Activated naive CD4-positive, alpha-beta T cell treated with anti-CD3 and anti-CD28 coated beads for 36 hours (primary cell): ENCODE results near the gene NKAP. TPM values are rescaled to one million over a fixed set of nuclear protein-coding genes. Genes with fewer than 3 reads are reported as not detected.
"Not testable (repeated sequence)": the region's sequence is repeated elsewhere in the genome, so short reads cannot be mapped to it uniquely, and the experiment has no call there.

Experiments
- CTCF ChIA-PET: fragments of 350-600 bp; sonication (Branson Sonifier 250); formaldehyde crosslinking; loops from one replicate; lab custom pipeline; 2021; ENCODE audit warnings: antibody characterized with exemption; lab: Charles Lee
- DNase-seq: peaks from one replicate; pipeline ENCODE4 v3.0.0-alpha.2; 2020
- H3K27ac Mint-ChIP-seq: one replicate; pipeline ENCODE4 v1.8.0; 2021; ENCODE audit warnings: mild to moderate bottlenecking, mixed read lengths
- H3K27me3 Mint-ChIP-seq: one replicate; pipeline ENCODE4 v1.8.0; 2021; ENCODE audit warnings: low read depth, mixed read lengths
- H3K36me3 Mint-ChIP-seq: one replicate; pipeline ENCODE4 v1.8.0; 2021; ENCODE audit warnings: low read depth, mixed read lengths
- H3K4me1 Mint-ChIP-seq: one replicate; pipeline ENCODE4 v1.8.0; 2021; ENCODE audit warnings: low read depth, mixed read lengths
- H3K4me3 Mint-ChIP-seq: one replicate; pipeline ENCODE4 v1.8.0; 2021; ENCODE audit warnings: mild to moderate bottlenecking, moderate library complexity, mixed read lengths
- H3K9me3 Mint-ChIP-seq: one replicate; pipeline ENCODE4 v1.8.0; 2021; ENCODE audit warnings: mixed read lengths
- intact Hi-C: fragments of 100-400 bp; cut with micrococcal nuclease; formaldehyde crosslinking; loops from one replicate; pipeline ENCODE4 v1.15.1; 2023
- total RNA-seq, 2 experiments: library from RNA; stranded (reverse); gene quantifications; one replicate each; pipeline ENCODE4 v1.2.3, GENCODE V29; 2021

The NKAP gene
- total RNA-seq, 2 experiments from 2014 or later: 12.3 to 12.7 TPM

DNA sequence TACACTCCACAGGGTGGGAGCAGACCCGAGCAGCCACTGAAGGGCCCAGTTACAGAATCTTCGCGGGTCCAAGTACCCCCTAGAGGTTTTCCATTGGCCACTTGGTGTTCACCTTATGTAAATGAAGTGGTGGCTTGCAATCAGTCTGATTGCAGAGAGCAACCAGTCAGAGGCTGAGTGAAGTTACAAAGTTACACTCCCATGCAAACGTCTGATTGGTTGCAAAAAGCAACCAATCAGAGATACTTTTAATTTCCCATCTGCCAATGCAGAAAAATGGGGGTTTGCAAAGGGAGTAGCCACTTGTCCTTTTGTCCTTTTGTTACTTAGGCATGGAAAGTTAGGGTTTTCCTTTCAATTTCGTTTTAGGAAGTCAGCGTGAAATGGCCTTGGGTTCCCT lies 27.0 kb upstream of the NKAP start:
- no peaks in the 10 kb centered on the region for H3K27me3 Mint-ChIP-seq
- CTCF ChIA-PET: no interaction called here
- no peak for DNase-seq
- H3K9me3 Mint-ChIP-seq: no peaks in the 10 kb centered on the region
- intact Hi-C loops: no loop called here
- no peak overlapping the region for H3K4me3 Mint-ChIP-seq
- no peaks in the 10 kb centered on the region for H3K4me1 Mint-ChIP-seq
- H3K27ac Mint-ChIP-seq: no peak overlapping the region
- no peaks in the 10 kb centered on the region for H3K36me3 Mint-ChIP-seq

DNA sequence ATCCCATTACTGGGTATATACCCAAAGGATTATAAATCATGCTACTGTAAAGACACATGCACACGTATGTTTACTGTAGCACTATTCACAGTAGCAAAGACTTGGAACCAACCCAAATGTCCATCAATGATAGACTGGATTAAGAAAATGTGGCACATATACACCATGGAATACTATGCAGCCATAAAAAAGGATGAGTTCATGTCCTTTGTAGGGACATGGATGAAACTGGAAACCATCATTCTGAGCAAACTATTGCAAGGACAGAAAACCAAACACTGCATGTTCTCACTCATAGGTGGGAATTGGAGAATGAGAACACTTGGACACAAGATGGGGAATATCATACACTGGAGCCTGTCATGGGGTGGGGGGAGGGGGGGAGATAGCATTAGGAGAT lies 23.3 kb upstream of the NKAP start:
- H3K27ac Mint-ChIP-seq, intact Hi-C loops, CTCF ChIA-PET, H3K36me3 Mint-ChIP-seq, H3K4me3 Mint-ChIP-seq, DNase-seq, H3K4me1 Mint-ChIP-seq, H3K9me3 Mint-ChIP-seq, H3K27me3 Mint-ChIP-seq: not testable (repeated sequence)

DNA sequence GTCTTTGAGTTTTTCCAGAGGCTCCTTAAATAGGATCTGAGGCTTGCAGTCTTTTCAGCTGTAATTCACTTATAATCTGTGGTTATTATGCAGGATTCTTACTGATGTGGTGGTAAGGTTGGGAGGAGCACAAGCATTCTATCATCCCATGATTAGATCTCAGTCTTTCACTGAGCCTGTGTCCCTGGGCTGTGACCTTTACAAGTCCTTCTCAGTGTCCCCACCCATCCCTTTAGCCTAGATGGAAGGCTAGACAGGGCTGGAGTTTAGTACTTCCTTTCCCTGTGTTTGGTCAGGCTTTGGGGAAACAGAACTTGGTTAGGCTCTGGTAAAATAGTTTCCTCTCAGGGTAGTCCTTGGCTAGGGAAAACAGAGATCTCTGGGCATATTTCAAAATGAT lies 17.1 kb upstream of the NKAP start:
- Mint-ChIP-seq H3K4me1 (peaks cover 6% of the 10 kb centered on the region), H3K4me3 (no peak overlapping the region), H3K36me3 (no peaks in the 10 kb centered on the region), H3K27ac (no peak overlapping the region), H3K27me3 (peaks cover 17% of the 10 kb centered on the region), H3K9me3 (no peaks in the 10 kb centered on the region)
- CTCF ChIA-PET: no interaction called here
- no peak for DNase-seq
- intact Hi-C loops: no loop called here

DNA sequence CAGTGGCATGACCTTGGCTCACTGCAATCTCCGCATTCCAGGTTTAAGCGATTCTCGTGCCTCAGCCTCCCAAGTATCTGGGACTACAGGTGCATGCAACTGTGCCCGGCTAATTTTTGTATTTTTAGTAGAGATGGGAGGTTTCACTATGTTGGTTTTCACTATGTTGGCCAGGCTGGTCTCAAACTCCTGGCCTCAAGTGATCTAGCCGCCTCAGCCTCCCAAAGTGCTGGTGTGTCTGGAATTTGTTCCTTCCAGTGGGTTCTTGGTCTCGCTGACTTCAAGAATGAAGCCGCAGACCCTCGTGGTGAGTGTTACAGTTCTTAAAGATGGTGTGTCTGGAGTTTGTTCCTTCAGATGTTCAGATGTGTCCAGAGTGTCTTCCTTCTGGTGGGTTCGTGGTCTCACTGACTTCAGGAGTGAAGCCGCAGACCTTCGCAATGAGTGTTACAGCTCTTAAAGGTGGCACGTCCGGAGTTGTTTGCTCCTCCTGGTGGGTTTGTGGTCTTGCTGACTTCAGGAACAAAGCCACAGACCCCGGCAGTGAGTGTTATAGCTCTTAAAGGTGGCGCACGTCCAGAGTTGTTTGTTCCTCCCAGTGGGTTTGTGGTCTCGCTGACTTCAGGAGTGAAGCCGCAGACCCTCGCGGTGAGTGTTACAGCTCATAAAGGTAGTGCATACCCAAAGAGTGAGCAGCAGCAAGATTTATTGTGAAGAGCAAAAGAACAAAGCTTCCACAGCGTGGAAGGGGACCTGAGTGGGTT lies 12.4 kb upstream of the NKAP start:
- H3K27ac Mint-ChIP-seq, intact Hi-C loops, H3K9me3 Mint-ChIP-seq, H3K4me1 Mint-ChIP-seq, CTCF ChIA-PET, H3K36me3 Mint-ChIP-seq, H3K4me3 Mint-ChIP-seq: not testable (repeated sequence)
- peak; percentile 17 for DNase-seq
- peaks cover 12% of the 10 kb centered on the region for H3K27me3 Mint-ChIP-seq

DNA sequence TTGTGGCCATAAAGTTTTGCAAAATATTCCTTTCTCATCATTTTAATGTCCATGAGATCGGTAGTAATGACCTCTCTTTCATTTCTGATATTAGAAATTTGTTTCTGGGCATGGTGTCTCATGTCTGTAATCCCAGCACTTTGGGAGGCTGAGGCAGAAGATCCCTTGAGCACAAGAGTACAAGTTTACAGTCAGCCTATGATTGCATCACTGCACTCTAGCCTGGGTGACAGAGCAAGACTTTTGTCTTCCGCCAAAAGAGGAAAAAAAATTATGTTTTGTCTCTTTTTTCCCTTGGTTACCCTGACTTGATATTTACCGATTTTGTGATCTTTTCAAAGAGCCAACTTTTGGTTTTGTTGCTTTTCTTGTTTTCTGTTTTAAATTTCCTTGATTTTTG lies 10.8 kb upstream of the NKAP start:
- no peak overlapping the region for H3K27ac Mint-ChIP-seq
- H3K4me1 Mint-ChIP-seq: peaks cover 6% of the 10 kb centered on the region
- H3K4me3 Mint-ChIP-seq: no peak overlapping the region
- DNase-seq: no peak
- no peaks in the 10 kb centered on the region for H3K36me3 Mint-ChIP-seq
- intact Hi-C loops: no loop called here
- no peaks in the 10 kb centered on the region for H3K9me3 Mint-ChIP-seq
- CTCF ChIA-PET: no interaction called here
- peaks cover 7% of the 10 kb centered on the region for H3K27me3 Mint-ChIP-seq

DNA sequence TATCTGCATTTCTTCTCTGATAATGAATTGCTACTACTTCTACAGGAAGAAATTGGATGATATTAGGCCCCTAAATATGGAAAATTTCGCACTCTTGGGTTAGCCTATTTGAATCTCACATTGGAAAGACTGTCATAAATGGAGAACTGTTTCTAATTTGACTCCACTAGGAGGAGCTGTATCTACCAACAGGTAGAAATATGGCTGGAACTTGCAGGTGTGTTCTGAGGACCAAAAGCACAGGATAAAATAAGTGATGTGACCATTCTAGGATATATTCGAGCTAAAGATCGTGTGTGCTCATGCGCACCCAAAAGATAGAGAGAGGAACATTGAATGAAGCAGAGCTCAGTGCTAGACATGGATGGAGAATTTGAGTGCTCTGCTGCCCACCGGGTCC lies 4.8 kb upstream of the NKAP start:
- peaks cover 6% of the 10 kb centered on the region for H3K4me1 Mint-ChIP-seq
- no peaks in the 10 kb centered on the region for H3K27me3 Mint-ChIP-seq
- no peak overlapping the region for H3K4me3 Mint-ChIP-seq
- no peaks in the 10 kb centered on the region for H3K9me3 Mint-ChIP-seq
- H3K36me3 Mint-ChIP-seq: no peaks in the 10 kb centered on the region
- no peak for DNase-seq
- no peak overlapping the region for H3K27ac Mint-ChIP-seq
- intact Hi-C loops: no loop called here
- CTCF ChIA-PET: interaction anchor here (0.6 kb wide), 1 partner anchor 60 kb away, joined by 3 read pairs; no protein-coding TSS in a partner anchor

DNA sequence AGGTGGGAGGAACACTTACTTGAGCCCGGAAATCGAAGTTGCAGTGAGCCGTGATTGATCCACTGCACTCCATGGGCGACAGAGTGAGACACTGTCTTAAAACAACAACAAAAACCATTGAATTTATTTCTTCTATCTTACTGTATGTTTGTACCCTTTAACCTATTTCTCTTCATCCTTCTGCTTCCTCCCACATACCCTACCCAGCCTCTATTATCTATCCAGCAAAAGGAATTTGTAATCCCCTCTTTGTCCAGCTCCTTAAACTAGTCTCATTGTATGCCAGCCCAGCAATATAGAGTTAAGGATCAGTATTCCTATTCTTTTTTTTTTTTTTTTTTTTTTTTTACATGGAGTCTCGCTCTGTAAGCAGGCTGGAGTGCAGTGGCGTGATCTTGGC lies 1.9 kb upstream of the NKAP start:
- no peaks in the 10 kb centered on the region for H3K9me3 Mint-ChIP-seq
- H3K4me1 Mint-ChIP-seq: peaks cover 22% of the 10 kb centered on the region
- no peaks in the 10 kb centered on the region for H3K27me3 Mint-ChIP-seq
- no peak for DNase-seq
- H3K4me3 Mint-ChIP-seq: no peak overlapping the region
- H3K27ac Mint-ChIP-seq: no peak overlapping the region
- intact Hi-C loops: no loop called here
- H3K36me3 Mint-ChIP-seq: no peaks in the 10 kb centered on the region
- CTCF ChIA-PET: no interaction called here

DNA sequence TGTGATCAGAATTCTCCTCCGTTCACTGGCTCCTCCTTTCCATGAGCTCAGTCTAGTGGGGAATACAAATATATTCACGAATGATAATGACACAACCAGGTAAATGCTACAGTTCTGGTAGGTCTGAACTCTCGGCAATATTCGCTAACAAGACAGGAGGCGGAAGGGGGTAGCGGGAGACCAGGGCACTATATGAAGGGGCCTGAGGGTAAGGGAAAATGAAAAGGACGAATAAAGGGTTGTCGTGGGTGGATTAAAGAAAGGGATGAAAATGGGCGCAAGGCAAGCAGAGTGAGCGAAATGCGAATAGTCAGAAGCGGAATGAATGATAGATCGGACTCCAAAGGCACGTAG lies 743 bp downstream of the NKAP start:
- Mint-ChIP-seq H3K4me3 (peak overlapping the region; percentile 98), H3K9me3 (no peaks in the 10 kb centered on the region), H3K27ac (peak overlapping the region; percentile 95), H3K4me1 (peaks cover 23% of the 10 kb centered on the region), H3K36me3 (no peaks in the 10 kb centered on the region), H3K27me3 (no peaks in the 10 kb centered on the region)
- DNase-seq: no peak
- intact Hi-C loops: loop anchor here (1.0 to 5.0 kb wide), 8 partner anchors 72 to 659 kb away; partner anchors contain the start of genes MCTS1, NDUFA1, RNF113A and RPL39
- CTCF ChIA-PET: no interaction called here

DNA sequence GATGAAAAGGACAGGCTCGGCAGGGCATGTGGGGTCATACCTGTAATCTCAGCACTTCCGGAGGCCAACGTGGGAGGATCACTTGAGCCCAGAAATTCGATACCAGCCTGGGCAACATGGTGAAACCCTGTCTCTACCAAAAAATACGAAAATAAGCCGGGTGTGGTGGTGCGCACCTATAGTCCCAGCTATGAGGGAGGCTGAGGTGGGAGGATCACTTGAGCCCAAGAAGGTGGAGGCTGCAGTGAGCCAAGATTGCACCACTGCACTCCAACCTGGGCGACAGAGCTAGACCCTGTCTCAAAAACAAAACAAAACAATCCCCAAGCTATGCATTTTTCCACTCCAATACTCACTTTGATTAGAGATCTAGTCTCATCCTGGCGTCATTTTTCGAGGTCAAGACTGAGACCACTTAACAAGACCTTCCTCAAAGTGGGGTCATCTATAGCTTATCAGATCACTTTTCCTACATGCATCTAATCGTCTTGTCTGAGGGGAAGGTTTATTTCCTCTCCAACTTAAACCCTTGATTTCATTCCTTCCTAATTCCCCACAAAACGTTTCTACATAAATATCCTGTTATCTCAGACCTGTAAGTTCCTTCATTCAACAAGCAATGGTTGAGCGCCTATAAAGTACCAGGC lies 1.3 kb downstream of the NKAP start:
- intact Hi-C loops: loop anchor here (2.0 to 5.0 kb wide), 2 partner anchors 473 to 660 kb away; partner anchors contain the start of genes MCTS1 and SLC25A5
- peaks cover 23% of the 10 kb centered on the region for H3K4me1 Mint-ChIP-seq
- DNase-seq: no peak
- peak overlapping the region; percentile 95 for H3K27ac Mint-ChIP-seq
- H3K4me3 Mint-ChIP-seq: peak overlapping the region; percentile 98
- H3K27me3 Mint-ChIP-seq: no peaks in the 10 kb centered on the region
- CTCF ChIA-PET: interaction anchor here (0.6 kb wide), 1 partner anchor 55 kb away, joined by 4 read pairs; no protein-coding TSS in a partner anchor
- H3K36me3 Mint-ChIP-seq: no peaks in the 10 kb centered on the region
- no peaks in the 10 kb centered on the region for H3K9me3 Mint-ChIP-seq

DNA sequence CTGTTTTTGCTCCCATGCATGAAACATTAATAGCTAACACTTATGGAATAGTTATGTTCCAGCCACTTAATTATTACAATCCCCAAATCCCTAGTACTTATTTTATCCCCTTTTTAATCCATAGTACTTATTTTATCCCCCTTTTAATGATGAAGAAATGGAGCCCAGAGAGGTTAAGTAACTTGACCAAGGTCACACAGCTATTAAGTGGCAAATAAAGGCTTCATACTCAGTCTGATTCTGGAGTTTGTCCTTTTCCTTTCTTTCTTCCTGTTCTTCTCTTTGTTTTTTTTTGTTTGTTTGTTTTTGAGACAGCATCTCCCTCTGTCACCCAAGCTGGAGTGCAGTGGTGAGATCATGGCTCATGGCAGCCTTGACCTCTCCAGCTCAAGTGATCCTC lies 2.2 kb downstream of the NKAP start:
- CTCF ChIA-PET: interaction anchor here (0.8 kb wide), 1 partner anchor 152 kb away, joined by 3 read pairs; no protein-coding TSS in a partner anchor
- H3K27ac Mint-ChIP-seq: no peak overlapping the region
- H3K36me3 Mint-ChIP-seq: peaks cover 4% of the 10 kb centered on the region

DNA sequence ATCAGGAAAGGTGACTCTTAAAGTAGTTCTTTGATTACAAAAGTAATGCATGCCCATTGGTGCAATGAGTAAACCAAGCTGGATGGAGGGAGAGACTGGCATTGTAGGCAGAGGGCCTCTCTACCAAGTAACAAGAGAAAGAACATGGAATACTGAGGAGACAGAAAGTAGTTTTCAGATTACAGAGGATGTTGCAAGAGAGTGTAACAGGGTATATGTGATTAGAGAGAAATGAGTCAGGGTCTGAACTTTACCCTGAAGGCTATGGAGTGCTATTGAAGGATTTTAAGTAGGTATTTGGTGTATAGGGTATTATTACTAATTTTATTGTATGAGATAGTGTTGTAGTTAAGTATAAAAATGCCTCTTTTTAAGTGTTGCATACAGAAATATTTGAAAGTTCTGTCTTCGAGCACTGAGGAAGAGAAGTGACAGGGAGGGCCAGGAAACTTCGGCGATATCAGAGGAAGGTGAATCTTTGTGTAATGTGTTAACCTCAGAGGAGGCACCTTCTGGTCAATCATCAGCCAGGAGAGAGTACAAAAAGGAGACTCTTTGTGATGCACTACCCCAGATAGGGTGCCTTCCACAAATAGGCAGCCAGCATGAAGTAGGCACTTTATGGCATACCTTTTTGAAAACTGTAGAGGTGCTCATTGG lies 8.2 kb downstream of the NKAP start:
- H3K4me1 Mint-ChIP-seq: no peaks in the 10 kb centered on the region
- no peak overlapping the region for H3K4me3 Mint-ChIP-seq
- intact Hi-C loops: no loop called here
- no peaks in the 10 kb centered on the region for H3K9me3 Mint-ChIP-seq
- H3K27ac Mint-ChIP-seq: peak overlapping the region; percentile 48
- no peak for DNase-seq
- CTCF ChIA-PET: no interaction called here
- H3K36me3 Mint-ChIP-seq: peaks cover 16% of the 10 kb centered on the region
- no peaks in the 10 kb centered on the region for H3K27me3 Mint-ChIP-seq

More for the DNA sequence above, 2.2 kb downstream of the NKAP start:
- Mint-ChIP-seq H3K4me1 (peaks cover 23% of the 10 kb centered on the region), H3K27me3 (no peaks in the 10 kb centered on the region), H3K9me3 (no peaks in the 10 kb centered on the region), H3K4me3 (no peak overlapping the region)
- DNase-seq: no peak
- intact Hi-C loops: loop anchor here (5.0 kb wide), 1 partner anchor 661 kb away; the partner anchor contains the start of gene MCTS1

DNA sequence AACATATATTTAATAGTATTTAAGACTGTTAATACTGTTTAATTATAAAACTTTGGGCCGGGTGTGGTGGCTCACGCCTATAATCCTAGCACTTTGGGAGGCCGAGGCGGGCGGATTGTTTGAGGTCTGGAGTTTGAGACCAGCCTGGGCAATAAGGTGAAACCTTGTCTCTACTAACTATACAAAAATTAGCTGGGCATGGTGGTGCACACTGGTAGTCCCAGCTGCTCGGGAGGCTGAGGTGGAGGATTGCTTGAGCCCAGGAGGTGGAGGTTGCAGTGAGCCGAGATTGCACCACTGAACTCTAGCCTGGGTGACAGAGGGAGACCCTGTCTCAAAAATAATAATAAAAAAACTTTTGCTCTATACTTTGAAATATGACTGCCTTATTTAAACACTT lies 21.2 kb downstream of the NKAP start:
- intact Hi-C loops, H3K27me3 Mint-ChIP-seq, H3K9me3 Mint-ChIP-seq, H3K4me1 Mint-ChIP-seq, H3K36me3 Mint-ChIP-seq, CTCF ChIA-PET, H3K4me3 Mint-ChIP-seq, H3K27ac Mint-ChIP-seq, DNase-seq: not testable (repeated sequence)
